GM21381 (cell line): Measurements from ENCODE around the gene SKIDA1.

ENCODE experiments used
- ATAC-seq: cut with Tn5 transposase; IDR thresholded peaks from one replicate; pipeline ENCODE4 v1.9.1; 2021; ENCODE audit warnings: mild to moderate bottlenecking, moderate library complexity; ENCODE audit not compliant: unreplicated experiment

SKIDA1 gene

GRCh38 chr10:21529032-21529910, 3.8 kb upstream of the SKIDA1 start:
- no peak for ATAC-seq

GRCh38 chr10:21528236-21529031, 3.0 kb upstream of the SKIDA1 start:
- no peak for ATAC-seq

DNA sequence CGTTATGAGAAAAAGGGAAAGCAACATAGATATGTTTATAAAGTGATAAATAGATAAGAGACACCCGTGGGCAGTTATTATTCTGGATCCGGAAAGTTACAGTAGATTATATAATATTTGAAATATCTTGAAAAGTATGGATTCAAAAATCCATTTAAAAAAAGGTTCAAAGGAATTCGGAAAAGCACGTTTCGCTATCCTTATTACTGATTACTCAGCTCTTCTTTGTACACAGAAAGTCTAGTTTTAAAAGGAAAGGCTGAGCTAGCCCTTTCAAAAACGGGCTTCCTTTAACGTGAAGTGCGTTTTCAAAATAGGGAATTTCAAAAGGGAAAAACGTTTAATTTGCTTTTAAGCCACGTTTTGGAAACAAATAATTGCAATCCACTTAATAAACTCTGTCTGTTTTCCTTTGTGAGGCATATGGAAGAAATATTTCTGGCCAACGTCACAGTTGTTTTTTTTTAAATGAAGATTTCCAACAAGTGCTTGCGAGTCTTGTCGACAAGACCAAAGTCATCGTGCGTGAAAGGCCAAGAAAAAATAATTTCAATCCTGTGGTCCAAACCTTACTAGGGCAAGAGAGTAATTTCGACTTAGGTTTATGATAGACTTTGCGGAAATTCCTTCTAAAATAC, 2.2 kb upstream of the SKIDA1 start:
- no peak for ATAC-seq

GRCh38 chr10:21526860-21527597, 1.5 kb upstream of the SKIDA1 start:
- no peak for ATAC-seq

GRCh38 chr10:21526188-21526859, 842 bp upstream of the SKIDA1 start:
- ATAC-seq = peak; percentile 39

- no peak for ATAC-seq
These were observed 736 bp downstream of the SKIDA1 start for GRCh38 chr10:21524526-21525366.

DNA sequence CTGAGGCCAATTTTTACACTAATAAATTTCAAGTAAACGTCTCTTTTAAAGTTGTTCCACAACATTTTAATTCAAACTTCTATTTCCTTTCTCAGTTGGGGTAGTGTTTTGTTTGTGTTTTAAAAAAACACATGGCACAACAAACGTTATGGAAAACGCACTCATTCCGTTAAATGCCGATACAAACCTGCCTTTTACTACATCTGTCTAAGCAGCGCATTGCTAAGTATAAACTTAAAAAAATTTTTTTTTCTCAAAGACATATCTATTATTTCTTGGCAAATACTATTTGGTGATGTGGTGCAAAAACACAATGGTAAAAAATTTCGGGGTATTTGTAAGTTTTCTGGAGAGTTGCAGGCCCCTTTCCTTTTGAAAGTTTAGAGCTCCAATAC, 1.4 kb downstream of the SKIDA1 start:
- ATAC-seq = no peak

DNA sequence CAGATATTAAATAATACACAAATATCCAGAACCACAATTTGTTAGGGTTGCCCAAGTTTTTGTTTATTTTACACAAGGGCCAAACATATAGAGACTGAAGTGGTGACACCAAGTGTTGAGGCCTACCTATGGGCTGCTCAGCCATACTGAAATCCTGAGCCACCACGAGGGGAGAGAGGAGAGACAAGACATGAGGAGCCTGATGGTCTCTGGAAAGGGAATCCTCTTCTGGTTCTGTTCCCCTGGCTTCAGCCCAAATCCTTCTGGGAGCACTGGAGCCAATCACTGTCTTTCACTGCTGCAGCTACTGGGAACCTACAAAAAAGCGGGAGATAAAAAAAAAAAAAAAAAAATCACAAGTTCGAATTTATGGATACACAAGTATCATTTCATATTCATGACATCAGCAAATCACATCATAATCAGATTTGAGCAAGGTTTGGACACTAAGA, 1.9 kb downstream of the SKIDA1 start:
- ATAC-seq = no peak

DNA sequence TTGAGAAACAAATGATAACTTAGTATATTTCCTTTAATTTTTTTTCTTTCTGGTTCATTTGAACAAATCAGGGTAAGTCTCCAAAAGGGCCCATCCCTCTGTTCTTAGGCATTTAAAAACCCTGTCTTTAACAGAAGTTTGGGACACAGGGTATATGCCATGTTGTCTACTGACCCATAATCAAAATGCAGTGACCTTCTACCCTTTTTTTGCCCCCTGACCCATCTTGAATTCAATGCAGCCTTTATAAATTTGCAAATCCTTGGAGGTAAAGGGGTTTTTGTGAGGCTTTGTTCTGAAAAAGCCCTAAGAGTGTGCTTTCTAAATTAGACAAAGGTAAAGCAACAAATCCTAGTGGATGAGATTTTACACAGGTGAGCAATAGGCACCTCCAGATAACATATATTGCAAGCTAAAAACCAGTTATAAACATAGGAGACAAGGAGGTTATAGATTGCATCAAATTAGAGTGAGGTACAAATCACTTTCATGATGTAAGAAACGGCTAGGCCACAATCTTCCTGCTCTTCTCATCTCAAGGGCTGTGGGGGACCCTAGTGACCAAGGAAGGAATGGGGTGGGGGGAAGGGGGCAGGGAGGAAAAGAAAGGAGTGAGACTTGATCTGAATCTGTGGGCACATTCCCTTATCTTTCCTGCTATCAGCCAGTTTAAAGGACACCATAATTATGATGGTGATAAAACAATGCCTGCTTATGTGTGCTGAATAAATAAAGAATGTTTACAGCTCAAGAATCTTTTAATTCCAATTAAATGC, 2.7 kb downstream of the SKIDA1 start:
- no peak for ATAC-seq

DNA sequence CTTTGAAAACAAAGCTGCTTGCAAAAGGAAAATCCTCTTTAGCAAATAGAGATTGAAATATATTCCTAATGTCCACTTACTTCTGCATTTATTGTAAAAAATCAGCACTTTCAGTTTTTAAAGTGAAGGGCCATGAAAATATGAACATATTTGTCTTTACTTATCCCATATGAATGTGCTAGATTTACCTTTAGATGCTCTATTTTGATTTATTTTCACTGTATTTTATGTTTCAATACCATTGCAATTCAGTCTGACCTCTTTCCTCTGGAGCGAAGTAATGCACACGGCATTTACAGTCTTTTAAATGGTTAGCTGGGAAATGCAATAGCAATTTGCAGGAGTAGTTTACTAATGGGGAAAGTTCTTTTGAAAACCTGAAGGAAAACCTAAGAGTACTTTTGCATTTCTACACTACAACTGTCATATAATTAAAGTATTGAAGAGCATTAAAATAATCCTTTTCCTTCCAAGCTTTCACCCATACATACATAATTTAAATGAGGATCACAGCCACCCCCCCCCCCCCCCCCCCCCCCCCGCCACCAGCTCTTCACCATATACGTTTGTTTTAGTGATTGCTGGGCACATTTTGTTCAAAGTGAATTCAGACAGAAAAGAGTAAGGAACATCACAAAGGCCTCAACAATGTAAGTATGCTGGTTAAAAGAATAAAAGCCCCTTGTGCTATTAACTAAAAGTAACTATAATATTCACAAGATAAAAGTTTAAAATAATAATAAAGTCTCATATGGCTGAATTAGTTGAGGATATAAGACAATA, 3.5 kb downstream of the SKIDA1 start:
- no peak for ATAC-seq

DNA sequence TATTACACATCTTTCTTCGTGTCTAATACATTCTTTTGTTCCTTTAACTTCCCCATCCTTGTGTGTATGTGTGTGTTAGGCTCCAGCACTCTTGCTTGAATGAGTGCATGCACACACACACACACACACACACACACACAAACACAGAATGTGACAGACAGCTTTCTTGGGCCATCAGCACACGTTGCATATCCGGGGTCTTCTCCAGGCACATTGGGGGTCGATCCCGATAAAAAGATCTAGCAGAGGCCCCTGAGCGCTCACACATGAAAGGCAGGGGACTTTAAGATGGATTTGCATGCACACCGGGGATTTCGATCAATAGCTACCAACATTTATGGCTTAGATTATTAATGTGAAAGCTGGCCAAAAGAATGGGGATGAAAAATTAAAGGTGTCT, 4.5 kb downstream of the SKIDA1 start:
- ATAC-seq = no peak

DNA sequence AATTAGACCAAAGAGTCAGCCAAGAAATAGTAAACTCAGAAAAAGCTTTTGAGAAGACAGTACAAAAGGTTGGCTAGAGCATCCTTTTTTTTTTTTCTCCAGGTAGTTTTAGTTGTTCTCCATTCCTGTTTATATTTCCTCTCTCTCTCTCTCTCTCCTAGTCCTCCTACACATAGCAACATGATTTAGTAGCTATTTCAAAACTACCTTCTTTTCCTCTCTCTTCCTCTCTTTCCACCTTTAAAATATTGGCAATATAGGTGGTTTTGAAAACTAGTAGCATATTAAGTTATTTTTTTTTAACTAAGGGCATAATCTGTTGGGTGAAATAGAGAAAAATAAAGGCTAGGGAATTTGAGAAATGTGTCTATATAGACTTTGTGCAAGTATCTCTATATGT, 5.0 kb downstream of the SKIDA1 start:
- no peak for ATAC-seq

- no peak for ATAC-seq
These were observed 5.5 kb downstream of the SKIDA1 start for GRCh38 chr10:21519941-21520436.

- ATAC-seq = no peak
These were observed 6.0 kb downstream of the SKIDA1 start for GRCh38 chr10:21519397-21519933.

DNA sequence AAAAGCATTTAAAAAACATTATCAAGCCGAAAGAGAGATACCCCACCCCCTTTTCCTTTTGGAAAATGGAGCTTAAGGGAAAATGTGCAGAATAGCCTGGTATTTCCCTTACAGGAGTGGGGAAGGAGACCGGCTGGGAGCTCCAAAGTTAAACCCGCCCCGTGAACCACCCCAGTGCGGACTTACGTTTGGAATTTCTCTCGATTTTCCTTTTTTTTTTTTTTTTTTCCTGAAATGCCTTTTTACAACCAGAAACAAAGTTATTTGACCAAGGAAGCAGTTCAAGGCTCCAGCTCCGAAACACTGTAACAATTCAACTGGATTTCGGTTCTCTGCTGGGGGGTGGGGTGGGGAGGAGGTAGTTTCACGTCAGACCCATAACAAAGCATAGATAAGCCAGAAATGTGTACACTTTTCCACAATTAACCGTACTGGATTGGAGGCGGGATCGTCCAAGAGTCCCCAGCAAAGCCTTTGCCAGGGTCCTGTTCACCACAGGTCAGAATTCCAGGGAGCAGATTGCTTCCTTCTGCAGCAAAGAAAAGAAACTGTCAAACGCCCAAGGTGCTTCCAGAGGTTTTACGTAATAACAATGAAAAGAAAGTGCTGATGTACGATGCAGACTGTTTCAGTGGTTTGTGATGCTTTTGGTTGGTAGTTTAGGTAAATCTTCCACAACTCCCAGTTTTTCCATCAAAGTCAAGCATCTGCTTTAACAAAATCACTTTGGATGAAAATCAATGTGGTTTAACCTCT, 6.7 kb downstream of the SKIDA1 start:
- no peak for ATAC-seq

DNA sequence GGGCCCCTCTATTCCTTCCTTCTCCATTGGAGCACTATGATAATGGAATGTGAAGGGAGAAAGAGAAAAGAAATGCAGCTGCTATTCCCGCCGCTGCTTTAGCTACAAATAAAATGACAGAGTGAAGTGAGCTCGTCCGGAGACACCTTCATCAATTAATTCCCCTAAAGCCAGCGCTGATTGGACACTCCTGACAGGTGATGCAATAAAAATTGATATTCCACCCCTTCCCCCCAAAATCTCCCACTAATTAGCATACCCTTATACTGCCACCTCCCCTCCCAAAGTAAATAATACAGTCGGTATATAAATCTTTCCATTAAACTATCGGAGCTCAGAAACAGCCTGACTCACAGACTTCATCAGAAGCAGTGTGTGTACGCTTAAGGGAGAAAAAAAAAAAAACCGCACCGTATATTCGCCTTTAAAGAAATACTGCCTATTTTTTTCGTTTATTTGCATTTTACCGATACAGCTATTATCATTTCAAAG, 7.3 kb downstream of the SKIDA1 start:
- no peak for ATAC-seq
